ENCODE data around the gene TMEM185A.
"Not testable (repeated sequence)": the region's sequence is repeated elsewhere in the genome, so short reads cannot be mapped to it uniquely, and the experiment has no call there.

TMEM185A gene

DNA sequence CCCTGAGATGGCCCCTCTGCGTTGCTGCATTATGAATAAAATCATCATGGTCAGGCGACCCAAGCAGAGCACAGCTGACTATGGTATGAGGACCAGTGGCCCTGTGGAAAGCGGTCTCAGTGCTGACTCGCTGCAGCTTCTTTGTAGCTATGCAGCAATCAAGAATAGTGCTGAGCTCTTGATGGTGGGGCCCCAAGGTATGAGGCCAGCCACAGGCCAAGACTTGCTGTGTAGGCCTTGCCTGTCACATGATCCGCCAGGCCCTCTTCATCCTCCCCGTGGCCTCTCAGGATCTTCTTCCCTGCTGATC, 79.7 kb downstream of the TMEM185A start:
- not testable (repeated sequence) for DNase-seq (ENCODE audit: low read depth in 2 of 2)

DNA sequence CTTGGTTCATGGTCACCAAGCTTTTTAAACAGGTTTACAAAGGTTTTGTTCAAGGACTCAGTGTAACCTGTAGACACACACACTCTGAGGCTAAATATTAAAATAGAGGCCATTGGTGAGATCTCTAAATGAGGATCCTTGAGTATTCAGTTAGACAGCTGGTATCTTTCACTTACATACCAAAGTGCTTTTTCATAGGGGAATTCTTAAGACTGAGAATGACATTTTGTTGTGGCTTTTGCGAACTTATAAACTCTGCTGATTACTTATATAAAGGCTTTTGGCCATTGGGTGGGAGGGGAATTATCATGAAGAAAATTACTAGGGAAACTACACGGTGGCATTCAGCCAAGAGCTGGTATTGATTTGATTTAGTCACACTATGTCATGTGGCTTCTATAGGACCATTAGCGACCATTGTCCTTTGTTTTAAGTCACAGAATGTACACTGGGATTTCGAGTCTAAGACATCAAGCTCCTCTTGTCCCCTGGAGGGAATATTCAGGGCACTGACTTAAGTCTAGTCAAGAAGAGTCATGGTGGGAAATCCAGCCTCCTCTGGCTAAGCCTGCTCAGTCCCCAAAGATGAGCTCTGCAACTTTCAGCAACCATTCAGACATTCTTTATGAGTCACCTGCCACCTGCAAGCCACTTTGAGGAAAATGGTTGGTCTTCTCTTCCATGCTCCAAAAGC, 80.2 kb downstream of the TMEM185A start:
- DNase-seq (ENCODE audit: low read depth in 2 of 2) = not testable (repeated sequence)

GRCh38 chrX:149550454-149550853, 81.1 kb downstream of the TMEM185A start:
- not testable (repeated sequence) for DNase-seq (ENCODE audit: low read depth in 2 of 2)

DNA sequence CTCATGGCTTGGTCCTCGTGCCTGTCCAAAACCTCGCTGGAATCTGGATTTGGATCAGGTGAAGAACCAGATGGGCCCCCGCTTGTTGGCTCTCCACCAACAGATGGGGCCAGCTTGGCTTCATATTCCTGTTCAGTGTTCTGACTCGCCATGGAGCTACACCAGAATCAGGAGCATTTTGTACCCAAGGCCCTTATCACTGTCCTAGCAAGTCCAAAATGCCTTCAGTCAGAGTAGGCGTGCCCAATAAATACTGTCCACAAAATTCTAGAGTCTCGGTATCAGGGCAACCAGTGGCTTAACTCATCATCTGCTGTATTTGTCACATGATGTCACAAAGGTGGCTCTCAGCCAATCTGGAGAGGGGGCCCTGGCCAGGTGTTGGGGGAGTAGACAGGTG, 81.9 kb downstream of the TMEM185A start, which contains the start of gene HSFX3:
Gene HSFX3 (minus strand): TSS at position 224 of the 400 bp plus-strand sequence. CDS start 72 bp downstream, at position 152.
- DNase-seq (ENCODE audit: low read depth in 2 of 2) = not testable (repeated sequence)

GRCh38 chrX:149547782-149548181, 83.8 kb downstream of the TMEM185A start:
- not testable (repeated sequence) for DNase-seq (ENCODE audit: low read depth in 2 of 2)

GRCh38 chrX:149546962-149547361, 84.6 kb downstream of the TMEM185A start:
- not testable (repeated sequence) for DNase-seq (ENCODE audit: low read depth in 2 of 2)

All from stimulated activated CD8-positive, alpha-beta memory T cell treated with anti-CD3 and anti-CD28 coated beads, Interleukin-2, amount 100 ng/mL, for 1 hour (primary cell).